ENCODE results near the gene PDE6A. TPM values are rescaled to one million over a fixed set of nuclear protein-coding genes. Genes with fewer than 3 reads are reported as not detected.

Gene PDE6A
- total and polyA plus RNA-seq, 2 of the 8 experiments (the other 6 are each of a cell fraction or from before 2014, with no cell fraction given) = not detected

- H4K8ac ChIP-seq (ENCODE audit: extremely low read depth, insufficient read depth, low read length) = no peak overlapping the region
- no peak for FAIRE-seq
- no peak overlapping the region for H2BK15ac ChIP-seq (ENCODE audit: low read length)
- no peak overlapping the region for H3K23ac ChIP-seq (ENCODE audit: insufficient read length)
- no peak overlapping the region for H4K91ac ChIP-seq (replicated peaks; ENCODE audit: insufficient read length, low read length)
- H2BK5ac ChIP-seq (ENCODE audit: low read depth, low read length) = no peak overlapping the region
- no peak overlapping the region for H2BK120ac ChIP-seq (replicated peaks; ENCODE audit: low read depth, low read length)
- no peak overlapping the region for H2BK20ac ChIP-seq (ENCODE audit: low read length)
- no peak overlapping the region for H2AK5ac ChIP-seq (ENCODE audit: low read depth, low read length)
- H3K27me3 ChIP-seq (replicated peaks in 1 of 4; ENCODE audit: control insufficient read depth in 3 of 4, extremely low read depth in 1 of 4, insufficient read depth in 3 of 4, low read length in 3 of 4) = no peaks in the 10 kb centered on the region
- no peak overlapping the region for H3K14ac ChIP-seq (ENCODE audit: insufficient read length)
- no peak overlapping the region for H3K27ac ChIP-seq (ENCODE audit: low read depth, low read length)
- H3K18ac ChIP-seq (ENCODE audit: extremely low read depth, low read length) = no peak overlapping the region
- DNase-seq (ENCODE audit: low read depth in 1 of 2, low spot score in 2 of 2) = no peak
- H2BK12ac ChIP-seq (ENCODE audit: low read depth, low read length) = no peak overlapping the region
- H3K4me2 ChIP-seq (ENCODE audit: insufficient read depth in 1 of 2, low read depth in 2 of 2, low read length in 2 of 2) = no peak overlapping the region
- peaks cover 0 to 3% (median 1%) of the 10 kb centered on the region in 4 experiments; a peak in 1 of 7 replicates for H3K4me1 ChIP-seq (replicated peaks in 1 of 4; ENCODE audit: control insufficient read depth in 3 of 4, insufficient read depth in 4 of 4, low read length in 3 of 4)
- POLR2A ChIA-PET (ENCODE audit: partially characterized antibody) = interaction anchor here (1.3 kb wide), 1 partner anchor 22 kb away, joined by 3 read pairs; no protein-coding TSS in a partner anchor
- no peak overlapping the region for H2AFZ ChIP-seq (ENCODE audit: low read length)
- H3K79me2 ChIP-seq (ENCODE audit: control insufficient read depth in 1 of 2, insufficient read depth in 2 of 2, low read length in 2 of 2) = no peaks in the 10 kb centered on the region
- no peaks in the 10 kb centered on the region for H3K79me1 ChIP-seq (ENCODE audit: low read depth, low read length)
- no peaks in the 10 kb centered on the region for H3K23me2 ChIP-seq (ENCODE audit: low read depth, low read length)
- no peak overlapping the region for H3K9ac ChIP-seq (replicated peaks in 1 of 4; ENCODE audit: extremely low read depth in 1 of 4, low read depth in 3 of 4, low read length in 3 of 4)
- H3K9me3 ChIP-seq (ENCODE audit: insufficient read depth in 2 of 2, low read depth in 1 of 2, low read length in 1 of 2) = no peaks in the 10 kb centered on the region
- H3K4me3 ChIP-seq (ENCODE audit: extremely low read depth in 1 of 4, insufficient read depth in 2 of 4, low read depth in 3 of 4, low read length in 4 of 4) = no peak overlapping the region
- CTCF ChIA-PET (ENCODE audit: partially characterized antibody) = interaction anchor here (0.9 to 1.3 kb wide), 5 partner anchors 9 to 79 kb away, joined by 3 to 9 read pairs (median 3); no protein-coding TSS in a partner anchor
- no peak overlapping the region for H4K5ac ChIP-seq (ENCODE audit: insufficient read length, low read depth, low read length)
- no peaks in the 10 kb centered on the region for H4K20me1 ChIP-seq (replicated peaks in 1 of 2; ENCODE audit: control insufficient read depth in 1 of 2, insufficient read depth in 2 of 2, low read length in 2 of 2)
- H3K36me3 ChIP-seq (ENCODE audit: control insufficient read depth in 2 of 4, insufficient read depth in 4 of 4, low read length in 3 of 4) = no peaks in the 10 kb centered on the region
- H3K4ac ChIP-seq (replicated peaks; ENCODE audit: insufficient read length, low read depth, low read length) = no peak overlapping the region
- no peak overlapping the region for H3K56ac ChIP-seq (replicated peaks; ENCODE audit: insufficient read length, low read depth, low read length)
- WGBS, 2 experiments (ENCODE audit: extremely low coverage in 1 of 2, insufficient coverage in 1 of 2, insufficient read length in 1 of 2, insufficient replicate concordance in 2 of 2, low coverage in 1 of 2, low lambda C conversion rate in 2 of 2, missing lambda C conversion rate in 1 of 2) = 91% methylated on average over 9 of the region's 9 CpGs; no CpG with 5 or more reads in 1 of the 2 experiments
- TF ChIP-seq CEBPB (IDR thresholded peaks at IDR 0.05; ENCODE audit: low read depth, low read length) (no peak), ATF2 (IDR thresholded peaks at IDR 0.05; ENCODE audit: low read length) (no peak), JUN (IDR thresholded peaks at IDR 0.05; ENCODE audit: low read depth, low read length) (no peak), KDM5A (IDR thresholded peaks at IDR 0.05; ENCODE audit: low read length) (no peak), CTCF (IDR thresholded peaks at IDR 0.05; ENCODE audit: control extremely low read depth in 1 of 3, insufficient read depth in 1 of 3, low read depth in 1 of 3, low read length in 3 of 3) (no peak), E2F6 (IDR thresholded peaks at IDR 0.05) (no peak), JUND (IDR thresholded peaks at IDR 0.05; ENCODE audit: low read length) (no peak), HDAC2 (IDR thresholded peaks at IDR 0.05; ENCODE audit: borderline replicate concordance in 1 of 2, low read depth in 2 of 2, low read length in 2 of 2) (no peak)
Measured at GRCh38 chr5:149940077-149940574, 4.5 kb downstream of the PDE6A start.
